Aorta (tissue), 5 donors: ENCODE measurements around the gene STARD13. TPM values are rescaled to one million over a fixed set of nuclear protein-coding genes. Genes with fewer than 3 reads are reported as not detected.
"Not testable (repeated sequence)": the region's sequence is repeated elsewhere in the genome, so short reads cannot be mapped to it uniquely, and the experiment has no call there.

Experiments
- ATAC-seq: fragments of 200-7000 bp; cut with Tn5 transposase; one replicate; pipeline ENCODE4 v1.9.1; 2022; ENCODE audit warnings: moderate library complexity; ENCODE audit not compliant: low FRiP score
- DNase-seq, 2 donors: peaks; one replicate each; pipeline ENCODE4 v3.0.0-alpha.2; 2020
- H3K27ac ChIP-seq, 2 donors: one replicate each; pipeline ENCODE4 v1.5.1; 2013; ENCODE audit warnings: low read length in 2 of 2, mild to moderate bottlenecking in 2 of 2, moderate library complexity in 2 of 2, control low read depth in 1 of 2, inconsistent platforms in 1 of 2, low read depth in 1 of 2
- H3K27me3 ChIP-seq, 2 donors: one replicate each; pipeline ENCODE4 v1.6.1; 2013; ENCODE audit warnings: control low read depth in 1 of 2, low read length in 1 of 2, mild to moderate bottlenecking in 1 of 2, moderate library complexity in 1 of 2; ENCODE audit not compliant: insufficient read depth in 2 of 2, control insufficient read depth in 1 of 2
- H3K36me3 ChIP-seq, 2 donors: one replicate each; pipeline ENCODE4 v1.6.1; 2013; ENCODE audit warnings: control low read depth in 1 of 2, low read length in 1 of 2, mild to moderate bottlenecking in 1 of 2; ENCODE audit not compliant: insufficient read depth in 2 of 2, control insufficient read depth in 1 of 2
- H3K4me1 ChIP-seq, 2 donors: one replicate each; pipeline ENCODE4 v1.6.1; 2013; ENCODE audit warnings: low read length in 2 of 2, control low read depth in 1 of 2, mild to moderate bottlenecking in 1 of 2, moderate library complexity in 1 of 2; ENCODE audit not compliant: insufficient read depth in 2 of 2, control insufficient read depth in 1 of 2
- H3K4me3 ChIP-seq, 2 donors: one replicate each; pipeline ENCODE4 v1.5.1; 2013; ENCODE audit warnings: low read length in 2 of 2, control low read depth in 1 of 2, mild to moderate bottlenecking in 1 of 2
- H3K9me3 ChIP-seq: one replicate; pipeline ENCODE4 v1.6.1; 2013; ENCODE audit warnings: mild to moderate bottlenecking, low read length; ENCODE audit not compliant: control insufficient read depth
- WGBS, 2 donors: extraction: QIAGEN DNeasy Blood & Tissue Kit; methylation state at CpG; one replicate each; pipeline ENCODE4 v1.1.7; 2013; 5-methylcytosine and 5-hydroxymethylcytosine counted together
- intact Hi-C, 2 donors: fragments of 100-400 bp; cut with DNase I; formaldehyde crosslinking; loops; one replicate each; pipeline versions ENCODE4 v1.14.2 to v1.15.0; 2022
- polyA plus RNA-seq, 2 donors: library from polyadenylated mRNA; stranded (reverse); fragments of 200-250 nt; gene quantifications; one replicate each; pipeline ENCODE4 v1.2.3, GENCODE V29; 2013
- total RNA-seq, 2 donors: library from RNA; stranded (reverse); fragmentation: NEBNext Ultra II Directional; extraction: Animal tissue kit (Norgen Biotek cat#: 25700); gene quantifications; one replicate each; pipeline ENCODE4 v1.2.1, GENCODE V29; 2021
- donor health status: healthy with polysubstance abuse.
- donor health status: Bipolar disorder and iron deficiency.
- donor health status: DM: no; HTN: no; CAD: no.
- donor health status: DM: no; HTN: no; CAD: no.
- donor health status: DM: yes; HTN: yes; CAD: no.

The STARD13 gene
- total and polyA plus RNA-seq, 4 donors, result 15.0 to 85.5 (median 39.8) TPM

GRCh38 chr13:33165787-33166186, 119.8 kb downstream of the STARD13 start:
- peaks cover 4% of the 10 kb centered on the region in 2 donors for H3K4me1 ChIP-seq
- no peak overlapping the region for H3K4me3 ChIP-seq
- ATAC-seq (no peak), DNase-seq (no peak)
- peaks cover 2% of the 10 kb centered on the region for H3K9me3 ChIP-seq
- no peak overlapping the region for H3K27ac ChIP-seq
- intact Hi-C loops, result no loop called here
- H3K27me3 ChIP-seq, result no peaks in the 10 kb centered on the region
- 86 to 90% methylated on average over 2 of the region's 2 CpGs for WGBS, 2 donors
- H3K36me3 ChIP-seq, result peaks cover 0 to 3% of the 10 kb centered on the region in 2 donors

DNA sequence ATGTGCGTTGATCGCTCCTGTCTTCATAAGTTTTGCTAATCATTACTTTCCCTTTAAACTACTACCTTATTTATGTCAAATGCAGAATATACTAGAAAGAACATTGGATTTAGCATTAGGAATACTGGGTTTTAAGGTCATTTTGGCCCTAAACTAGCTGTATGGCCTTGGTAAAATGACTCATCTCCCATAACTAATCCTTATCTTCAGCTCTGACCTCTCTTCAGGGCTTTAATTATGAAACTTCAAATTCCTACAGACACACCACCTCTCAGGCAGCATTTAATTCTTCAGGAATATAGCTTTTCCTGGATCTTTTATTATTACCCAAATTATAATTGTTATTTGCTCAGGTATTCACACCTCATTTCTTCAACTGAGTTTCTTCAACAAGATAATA, 121.2 kb downstream of the STARD13 start:
- Histone ChIP-seq H3K4me3 (no peak overlapping the region), H3K36me3 (peaks cover 0 to 3% of the 10 kb centered on the region in 2 donors), H3K4me1 (peaks cover 4 to 5% of the 10 kb centered on the region in 2 donors), H3K27me3 (no peaks in the 10 kb centered on the region), H3K27ac (no peak overlapping the region), H3K9me3 (peaks cover 2% of the 10 kb centered on the region)
- DNase-seq (no peak), ATAC-seq (no peak)
- intact Hi-C loops, result no loop called here
- WGBS, 2 donors, result 100% methylated on average over 2 of the region's 2 CpGs

- H3K4me1 ChIP-seq, H3K36me3 ChIP-seq, ATAC-seq, H3K9me3 ChIP-seq, H3K4me3 ChIP-seq, H3K27ac ChIP-seq, H3K27me3 ChIP-seq, intact Hi-C loops, DNase-seq: not testable (repeated sequence)
- WGBS, 2 donors, result 96% methylated on average over 2 of the region's 2 CpGs
Observed at GRCh38 chr13:33162725-33163124, 122.8 kb downstream of the STARD13 start.

DNA sequence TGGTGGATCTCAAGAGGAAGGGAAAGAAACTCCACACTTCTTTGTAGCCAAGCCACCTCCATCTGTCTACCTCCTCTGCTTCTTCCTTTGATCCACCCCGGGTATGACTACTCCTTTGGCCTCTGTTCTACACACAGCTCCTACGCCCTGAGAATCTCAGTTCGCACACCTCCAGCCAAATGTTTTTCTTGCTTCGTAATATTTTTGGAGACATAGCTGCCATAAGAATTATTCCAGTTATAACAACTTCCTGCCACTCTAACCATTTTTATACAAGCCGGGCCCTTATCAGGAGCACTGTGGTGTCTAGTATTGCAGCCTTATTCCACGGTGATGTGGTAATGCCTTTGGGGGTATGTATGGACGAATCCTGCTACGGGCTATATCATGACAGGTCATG, 126.7 kb downstream of the STARD13 start:
- Histone ChIP-seq H3K36me3 (no peaks in the 10 kb centered on the region), H3K4me3 (no peak overlapping the region), H3K27me3 (no peaks in the 10 kb centered on the region), H3K9me3 (peaks cover 2% of the 10 kb centered on the region), H3K4me1 (peaks cover 0 to 10% of the 10 kb centered on the region in 2 donors), H3K27ac (peak overlapping the region; percentile 57 to 78)
- no peak for DNase-seq
- intact Hi-C loops, result loop anchor here in 1 of 2 donors (5.0 kb wide), 1 partner anchor 43 kb away; no protein-coding TSS in a partner anchor
- 6% methylated on average over 8 of the region's 8 CpGs for WGBS, 2 donors
- ATAC-seq, result no peak

GRCh38 chr13:33158271-33158670, 127.3 kb downstream of the STARD13 start:
- Histone ChIP-seq H3K4me3 (no peak overlapping the region), H3K9me3 (peaks cover 2% of the 10 kb centered on the region), H3K4me1 (peaks cover 0 to 10% of the 10 kb centered on the region in 2 donors), H3K36me3 (no peaks in the 10 kb centered on the region), H3K27me3 (no peaks in the 10 kb centered on the region), H3K27ac (peak overlapping the region in 1 of 2 donors; percentile 78)
- ATAC-seq (no peak), DNase-seq (no peak)
- intact Hi-C loops, result loop anchor here in 1 of 2 donors (5.0 kb wide), 1 partner anchor 44 kb away; no protein-coding TSS in a partner anchor
- 68 to 71% methylated on average over 3 of the region's 3 CpGs for WGBS, 2 donors

GRCh38 chr13:33154911-33155310, 130.6 kb downstream of the STARD13 start:
- Histone ChIP-seq H3K27me3 (no peaks in the 10 kb centered on the region), H3K4me3 (no peak overlapping the region), H3K27ac (no peak overlapping the region), H3K9me3 (no peaks in the 10 kb centered on the region), H3K36me3 (peaks cover 1 to 2% of the 10 kb centered on the region in 2 donors), H3K4me1 (peaks cover 0 to 10% of the 10 kb centered on the region in 2 donors)
- intact Hi-C loops, result loop anchor here in 1 of 2 donors (5.0 kb wide), 1 partner anchor 47 kb away; no protein-coding TSS in a partner anchor
- DNase-seq, result no peak
- 75 to 77% methylated on average over 5 of the region's 5 CpGs for WGBS, 2 donors
- ATAC-seq, result no peak

- Histone ChIP-seq H3K27ac (peak overlapping the region; percentile 7 to 34), H3K36me3 (peaks cover 1 to 2% of the 10 kb centered on the region in 2 donors), H3K4me3 (no peak overlapping the region), H3K9me3 (no peaks in the 10 kb centered on the region), H3K27me3 (no peaks in the 10 kb centered on the region), H3K4me1 (peaks cover 0 to 7% of the 10 kb centered on the region in 2 donors)
- ATAC-seq (peak; percentile 77), DNase-seq (peak in 1 of 2 donors; percentile 48)
- WGBS, 2 donors, result 18 to 24% methylated on average over 17 of the region's 17 CpGs
- intact Hi-C loops, result no loop called here
Observed at GRCh38 chr13:33153421-33154404, 131.8 kb downstream of the STARD13 start.

GRCh38 chr13:33152389-33152788, 133.2 kb downstream of the STARD13 start:
- Histone ChIP-seq H3K4me3 (no peak overlapping the region), H3K4me1 (no peaks in the 10 kb centered on the region), H3K27ac (no peak overlapping the region), H3K36me3 (peaks cover 1 to 2% of the 10 kb centered on the region in 2 donors), H3K9me3 (no peaks in the 10 kb centered on the region), H3K27me3 (no peaks in the 10 kb centered on the region)
- intact Hi-C loops, result no loop called here
- ATAC-seq, result no peak
- no peak for DNase-seq
- WGBS, 2 donors, result 78 to 90% methylated on average over 3 of the region's 3 CpGs
